Stimulated activated CD8-positive, alpha-beta memory T cell treated with anti-CD3 and anti-CD28 coated beads, Interleukin-4, amount 100 ng/mL, for 1 hour (primary cell): ENCODE results near the gene FIBP.
A peak's percentile ranks its signal among the peaks of the same experiment; 100 is the strongest.

Experiments
- DNase-seq, 2 donors: peaks; one replicate each; pipeline ENCODE4 v3.0.0-alpha.2; 2020; ENCODE audit warnings: low read depth in 2 of 2, low spot score in 1 of 2

The FIBP gene

DNA sequence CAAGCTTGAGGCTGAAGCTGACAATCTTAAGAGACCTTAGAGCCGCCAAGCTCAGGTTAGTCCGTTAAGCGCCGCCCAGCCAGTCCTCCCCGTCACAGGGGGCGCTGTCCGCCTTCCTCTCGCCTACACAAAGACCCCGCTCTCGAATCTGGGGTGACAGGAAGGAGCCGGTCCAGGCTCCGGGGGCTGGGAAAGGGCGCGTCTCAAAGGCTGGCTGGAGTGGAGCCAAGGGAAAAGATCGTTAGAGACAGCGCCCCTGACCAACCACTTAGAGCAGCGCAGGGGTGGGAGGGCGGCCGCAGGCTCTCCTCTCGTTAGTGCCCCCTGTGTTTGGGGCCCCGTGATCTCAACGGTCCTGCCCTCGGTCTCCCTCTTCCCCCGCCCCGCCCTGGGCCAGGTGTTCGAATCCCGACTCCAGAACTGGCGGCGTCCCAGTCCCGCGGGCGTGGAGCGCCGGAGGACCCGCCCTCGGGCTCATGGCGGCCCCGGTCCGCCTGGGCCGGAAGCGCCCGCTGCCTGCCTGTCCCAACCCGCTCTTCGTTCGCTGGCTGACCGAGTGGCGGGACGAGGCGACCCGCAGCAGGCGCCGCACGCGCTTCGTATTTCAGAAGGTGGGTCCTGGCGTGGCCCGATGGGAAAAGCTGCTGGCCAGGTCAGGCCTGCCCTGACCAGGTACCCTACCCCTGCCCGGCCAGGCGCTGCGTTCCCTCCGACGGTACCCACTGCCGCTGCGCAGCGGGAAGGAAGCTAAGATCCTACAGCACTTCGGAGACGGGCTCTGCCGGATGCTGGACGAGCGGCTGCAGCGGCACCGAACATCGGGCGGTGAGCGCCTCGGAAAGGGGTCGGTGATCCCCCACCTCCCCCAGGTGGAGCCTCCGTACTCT is 27.8 kb downstream of the FIBP start, which contains the start of gene MUS81:
TSS of gene MUS81 (plus strand) at position 156 of the 887 bp plus-strand sequence. CDS start at position 477, 321 bp downstream.
- peak; percentile 95 to 97 for DNase-seq

DNA sequence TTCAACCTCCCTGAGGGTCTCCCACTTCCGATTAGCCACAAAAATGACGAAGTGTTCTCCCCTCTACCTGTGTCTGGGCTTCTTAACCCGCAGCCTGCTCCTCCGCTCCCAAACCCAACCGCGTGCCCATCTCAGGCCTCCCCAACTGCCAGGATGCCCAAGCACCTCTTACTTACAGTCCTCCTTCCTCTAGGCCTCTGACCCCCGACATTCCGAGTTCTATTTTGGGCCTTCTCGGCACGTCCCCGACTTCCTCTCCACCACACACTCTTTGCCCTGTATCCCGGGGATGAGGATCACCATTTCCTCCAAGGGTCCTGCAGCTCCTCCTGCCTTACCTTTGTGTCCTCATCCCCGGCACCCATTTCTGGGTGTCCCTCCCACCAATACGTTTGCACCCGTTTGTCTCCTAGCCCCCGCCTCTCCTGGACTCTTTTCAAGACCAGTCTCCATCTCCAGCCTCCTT is 28.4 kb downstream of the FIBP start:
- DNase-seq: no peak

DNA sequence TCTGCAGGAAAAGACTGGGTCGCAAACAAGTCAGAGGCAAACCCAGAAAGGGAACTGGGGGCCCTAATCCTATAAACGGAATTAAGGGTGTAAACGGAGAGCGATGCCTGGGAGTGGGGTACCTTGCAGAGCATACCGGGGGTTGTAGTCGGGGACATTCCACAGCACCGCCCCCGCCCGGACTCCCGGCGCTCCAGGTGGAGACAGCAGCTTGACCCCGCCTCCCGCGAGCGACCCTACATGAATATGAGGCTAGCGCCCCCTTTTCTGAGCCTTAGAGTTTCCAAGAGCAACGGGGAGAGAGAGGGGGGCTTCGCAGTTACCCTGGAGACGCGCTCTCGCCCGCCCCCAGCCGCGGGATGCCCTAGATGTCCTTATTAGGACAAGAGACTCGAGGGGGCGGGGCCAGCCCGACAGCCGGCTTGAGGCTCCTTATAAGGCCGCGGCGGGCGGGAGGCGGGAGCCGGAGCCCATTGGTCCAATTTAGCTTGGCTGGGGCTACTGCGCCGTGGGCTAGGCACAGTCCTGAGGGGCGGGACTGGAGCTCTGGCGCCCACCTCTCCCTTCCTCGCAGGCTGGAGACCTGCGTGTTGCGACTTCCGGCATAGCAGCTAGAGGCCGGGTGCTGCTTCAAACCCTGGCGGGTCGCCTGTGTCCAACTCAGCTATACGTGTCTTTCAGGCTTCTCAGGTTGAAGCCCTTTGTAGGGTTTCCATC is 29.0 kb downstream of the FIBP start:
- peak; percentile 97 to 98 for DNase-seq

DNA sequence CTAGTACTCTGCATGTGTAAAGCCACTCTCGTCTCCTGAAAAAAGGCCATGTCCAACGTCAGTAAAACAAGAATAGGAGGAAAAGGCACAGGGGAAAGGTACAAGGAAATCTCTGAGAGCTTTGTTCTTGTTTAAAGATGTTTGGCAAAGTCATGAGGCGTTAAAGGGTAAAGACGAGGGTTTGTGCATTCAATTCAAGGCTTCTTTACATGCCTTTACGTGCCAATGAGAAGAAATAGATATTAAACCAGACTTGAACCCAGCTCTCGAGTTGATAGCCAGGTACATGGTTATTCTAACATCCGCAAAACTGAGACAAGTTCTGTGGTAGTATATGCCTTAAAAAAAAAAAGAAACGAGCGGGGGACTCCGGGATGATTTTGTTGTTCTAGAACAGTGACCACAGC is 29.6 kb downstream of the FIBP start:
- DNase-seq: no peak

- DNase-seq: peak; percentile 84 to 93
Observed at GRCh38 chr11:65857853-65858680, 30.2 kb downstream of the FIBP start, which contains the start of gene CFL1. Gene CFL1 (minus strand): TSS chr11:65858180. CDS start chr11:65858099, 81 bp downstream.

DNA sequence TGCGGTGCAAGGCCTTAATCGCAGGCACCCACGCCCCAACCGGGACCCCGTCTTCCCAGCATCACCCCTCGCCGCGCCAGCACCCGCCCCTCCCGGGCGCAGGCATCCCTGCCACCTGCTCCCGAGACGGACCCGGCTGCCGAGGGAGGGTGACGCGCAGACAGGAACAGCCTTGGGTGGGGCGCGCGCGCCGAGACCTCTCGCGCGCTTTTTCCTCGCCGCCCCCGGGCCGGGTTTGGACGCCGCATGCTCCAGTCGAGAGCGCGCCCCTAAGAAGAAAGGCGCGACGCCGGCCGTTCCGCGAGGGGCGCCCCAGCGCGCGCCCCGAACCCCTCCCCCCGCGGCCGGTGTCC is 30.8 kb downstream of the FIBP start:
- DNase-seq: peak; percentile 41 to 45

DNA sequence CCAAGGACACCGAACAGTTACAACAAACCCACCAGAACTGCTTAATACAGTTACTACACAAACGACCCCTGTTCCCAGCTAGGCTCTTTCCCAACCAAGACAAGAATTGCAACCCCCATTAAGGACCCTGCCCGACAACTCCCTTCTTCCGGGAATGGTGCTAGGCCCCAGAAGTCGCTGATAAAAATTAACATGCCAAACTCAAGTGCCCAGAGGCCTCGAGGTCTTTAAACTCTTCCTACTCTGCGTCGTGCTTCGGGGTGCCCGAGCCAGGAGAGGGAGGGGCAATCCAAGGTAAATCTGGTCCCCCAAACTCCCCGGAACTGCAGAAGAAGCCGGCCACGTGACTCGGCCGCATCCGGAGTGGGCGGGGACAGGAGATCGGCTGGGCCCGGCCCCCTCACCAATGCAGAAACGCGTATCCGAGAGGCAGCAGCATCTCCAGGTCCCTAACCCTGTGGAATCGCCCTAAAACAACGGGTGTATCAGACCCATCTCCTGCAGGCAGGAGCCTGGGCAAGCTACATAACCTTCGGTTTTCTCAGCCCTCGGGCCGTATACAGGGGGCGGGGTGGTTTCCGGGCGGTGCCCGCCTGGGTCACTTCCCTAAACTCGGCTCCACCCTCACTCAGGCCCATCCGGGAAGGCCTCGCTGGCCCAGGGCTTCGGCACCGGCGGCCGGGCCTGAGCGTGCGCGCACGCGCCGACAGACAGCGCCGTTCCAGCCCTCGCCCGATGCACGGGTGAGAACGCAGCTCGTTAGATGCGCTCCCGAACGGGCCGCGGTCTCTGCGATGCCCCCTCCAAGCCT is 31.4 kb downstream of the FIBP start:
- peak; percentile 68 to 72 for DNase-seq

DNA sequence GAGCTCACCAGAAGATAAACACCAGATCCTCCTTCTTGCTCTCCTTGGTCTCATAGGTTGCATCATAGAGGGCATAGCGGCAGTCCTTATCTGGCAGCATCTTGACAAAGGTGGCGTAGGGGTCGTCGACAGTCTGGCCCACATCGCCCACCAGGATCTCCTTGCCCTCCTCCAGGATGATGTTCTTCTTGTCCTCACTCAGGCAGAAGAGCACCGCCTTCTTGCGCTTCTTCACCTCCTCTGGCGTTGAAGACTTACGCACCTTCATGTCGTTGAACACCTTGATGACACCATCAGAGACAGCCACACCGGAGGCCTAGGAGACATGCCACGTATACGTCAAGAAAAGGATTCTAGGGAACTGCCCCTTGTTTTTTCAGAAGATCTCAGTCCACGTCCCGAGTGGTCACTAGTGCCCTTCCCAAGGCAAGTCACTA is 32.3 kb downstream of the FIBP start:
- no peak for DNase-seq

DNA sequence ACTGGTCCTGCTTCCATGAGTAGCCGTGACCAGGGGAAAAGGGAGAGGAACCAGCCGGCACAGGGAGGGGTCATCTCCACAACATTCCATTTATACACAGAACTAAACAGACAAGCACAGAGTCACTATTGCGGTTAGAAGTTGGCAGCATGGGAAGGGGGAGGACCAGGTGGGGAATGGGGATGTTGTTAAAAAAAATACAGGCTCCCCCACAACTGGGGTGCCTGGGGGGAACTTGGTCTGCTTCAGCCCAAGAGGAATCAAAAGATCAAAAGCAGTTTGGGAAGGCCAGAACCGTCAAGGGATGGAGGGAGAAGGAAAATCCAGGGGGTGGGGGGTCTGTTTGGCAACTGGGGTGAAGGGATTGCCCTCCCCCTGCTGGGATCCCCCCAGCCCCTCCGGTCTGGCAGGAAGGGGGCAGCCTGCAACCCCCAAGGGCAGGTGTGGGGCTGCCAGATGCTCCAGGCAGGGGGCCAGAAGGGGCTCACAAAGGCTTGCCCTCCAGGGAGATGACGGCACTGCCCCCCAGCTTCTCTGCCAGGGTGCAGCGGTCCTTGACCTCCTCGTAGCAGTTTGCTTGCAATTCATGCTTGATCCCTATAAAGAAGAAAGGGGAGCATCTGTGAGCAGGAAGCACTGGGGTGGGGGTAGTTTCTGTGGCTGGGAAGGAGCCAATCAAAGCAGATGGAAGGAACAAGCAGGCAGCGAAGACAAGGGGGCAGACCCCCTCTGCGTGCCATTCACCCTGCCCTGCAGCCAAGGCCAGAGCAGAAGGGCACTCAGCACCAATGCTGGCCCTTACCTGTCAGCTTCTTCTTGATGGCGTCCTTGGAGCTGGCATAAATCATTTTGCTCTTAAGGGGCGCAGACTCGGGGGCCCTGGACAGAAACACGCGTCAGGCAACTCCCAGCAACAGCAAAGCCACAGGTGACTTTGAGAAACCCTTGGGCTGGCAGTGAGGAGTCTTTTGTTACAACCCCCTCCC is 33.1 kb downstream of the FIBP start:
- no peak for DNase-seq

DNA sequence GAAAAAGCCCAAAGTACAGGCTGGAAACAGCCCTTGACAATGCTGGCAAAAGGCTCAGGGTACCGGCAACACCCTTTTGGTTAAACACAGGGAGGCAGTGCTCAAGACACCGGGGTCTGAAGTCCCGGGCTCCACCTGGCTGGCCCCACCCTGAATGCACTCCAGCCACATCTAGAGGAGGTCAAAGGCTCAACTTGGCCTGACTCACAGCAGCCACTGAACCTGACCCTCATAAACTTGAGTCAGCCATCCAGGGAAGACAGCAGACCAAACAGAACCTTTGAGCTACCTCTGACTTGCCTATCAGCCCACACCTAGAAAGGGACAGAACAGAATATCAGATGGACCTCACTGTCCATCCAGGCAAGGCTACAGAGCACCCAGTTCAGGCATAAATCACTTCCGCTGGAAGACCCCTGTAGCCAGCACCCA is 34.1 kb downstream of the FIBP start:
- no peak for DNase-seq

- DNase-seq: no peak
Observed at GRCh38 chr11:65853246-65853979, 34.9 kb downstream of the FIBP start.

DNA sequence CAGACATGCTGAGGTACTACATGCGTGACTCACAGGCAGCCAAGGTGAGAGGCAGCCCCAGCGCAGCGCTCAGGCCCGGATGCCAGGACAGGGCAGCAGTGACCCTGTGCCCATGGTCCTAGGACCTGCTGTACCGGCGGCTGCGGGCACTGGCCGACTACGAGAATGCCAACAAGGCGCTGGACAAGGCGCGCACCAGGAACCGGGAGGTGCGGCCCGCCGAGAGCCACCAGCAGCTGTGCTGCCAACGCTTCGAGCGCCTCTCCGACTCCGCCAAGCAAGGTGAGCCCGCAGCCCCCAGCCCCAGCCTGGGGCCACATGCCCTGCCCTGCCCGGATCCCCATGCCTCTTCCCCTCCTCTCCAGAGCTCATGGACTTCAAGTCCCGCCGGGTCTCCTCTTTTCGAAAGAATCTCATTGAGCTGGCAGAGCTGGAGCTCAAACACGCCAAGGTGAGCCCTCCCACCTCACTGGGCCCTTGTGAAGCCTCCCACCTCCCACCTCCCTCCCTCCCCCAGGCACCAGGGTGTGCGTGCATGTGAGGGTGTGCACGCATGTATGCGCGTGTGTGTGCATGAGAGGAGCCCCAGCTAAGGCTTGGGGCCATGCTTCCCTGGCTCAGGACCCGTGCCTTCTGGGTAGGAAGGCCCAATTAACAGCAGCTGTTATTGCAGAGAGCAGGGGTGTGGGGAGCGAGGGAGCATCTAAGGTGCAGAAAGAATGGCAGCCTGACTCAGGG is 35.6 kb downstream of the FIBP start:
- no peak for DNase-seq

DNA sequence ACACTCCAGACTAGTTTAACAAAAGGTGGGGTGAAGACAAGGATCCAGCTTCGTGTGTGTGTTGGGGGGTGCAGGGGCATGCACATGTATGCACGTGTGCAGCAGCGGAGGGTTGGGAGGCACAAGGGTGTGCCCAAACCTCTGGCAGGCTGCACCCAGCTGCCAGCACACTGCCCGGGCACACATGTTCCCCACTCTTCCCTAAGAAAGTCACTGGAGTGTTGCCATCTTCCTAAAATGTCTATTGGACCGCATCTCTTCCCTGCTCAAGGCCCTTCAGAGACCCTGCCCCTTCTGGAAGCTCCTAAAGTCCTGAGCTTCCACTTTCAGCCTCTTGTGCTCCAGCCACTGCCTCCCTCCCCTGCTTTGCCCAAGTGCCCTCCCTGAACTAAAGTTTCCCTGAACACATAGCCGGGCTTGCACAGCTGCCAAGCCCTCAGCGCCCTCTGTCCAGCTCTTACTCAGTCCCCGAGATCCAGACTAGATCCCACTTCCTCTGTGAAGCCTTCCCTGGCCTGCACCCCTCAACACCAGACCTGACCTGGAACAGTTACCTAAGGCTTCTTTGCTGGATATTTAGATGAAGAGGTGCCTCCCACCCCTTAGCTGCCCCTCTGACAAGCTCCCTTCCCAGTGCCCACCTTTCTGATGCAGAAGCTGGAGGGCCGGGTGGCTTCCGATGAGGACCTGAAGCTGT is 36.3 kb downstream of the FIBP start:
- no peak for DNase-seq

DNA sequence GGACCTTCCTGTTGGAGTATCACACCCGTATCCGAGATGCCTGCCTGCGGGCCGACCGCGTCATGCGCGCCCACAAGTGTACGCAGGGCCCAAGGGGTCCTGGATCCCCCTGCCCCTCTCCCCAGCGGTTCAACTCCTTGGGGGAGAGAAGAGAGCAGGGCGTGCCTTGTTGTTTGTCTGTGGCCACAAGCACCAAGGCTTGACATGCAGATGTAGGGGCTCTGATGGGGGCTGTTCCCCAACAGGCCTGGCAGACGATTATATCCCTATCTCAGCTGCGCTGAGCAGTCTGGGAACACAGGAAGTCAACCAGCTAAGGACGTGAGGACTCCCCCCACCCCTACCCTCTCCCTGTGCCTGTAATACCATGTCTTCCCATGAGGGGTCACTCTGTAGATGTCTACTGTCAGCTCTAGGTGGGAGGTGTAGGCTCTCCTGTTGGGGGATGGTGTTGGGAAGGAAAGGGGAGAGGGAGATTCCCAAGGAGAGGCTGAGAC is 37.1 kb downstream of the FIBP start:
- no peak for DNase-seq

DNA sequence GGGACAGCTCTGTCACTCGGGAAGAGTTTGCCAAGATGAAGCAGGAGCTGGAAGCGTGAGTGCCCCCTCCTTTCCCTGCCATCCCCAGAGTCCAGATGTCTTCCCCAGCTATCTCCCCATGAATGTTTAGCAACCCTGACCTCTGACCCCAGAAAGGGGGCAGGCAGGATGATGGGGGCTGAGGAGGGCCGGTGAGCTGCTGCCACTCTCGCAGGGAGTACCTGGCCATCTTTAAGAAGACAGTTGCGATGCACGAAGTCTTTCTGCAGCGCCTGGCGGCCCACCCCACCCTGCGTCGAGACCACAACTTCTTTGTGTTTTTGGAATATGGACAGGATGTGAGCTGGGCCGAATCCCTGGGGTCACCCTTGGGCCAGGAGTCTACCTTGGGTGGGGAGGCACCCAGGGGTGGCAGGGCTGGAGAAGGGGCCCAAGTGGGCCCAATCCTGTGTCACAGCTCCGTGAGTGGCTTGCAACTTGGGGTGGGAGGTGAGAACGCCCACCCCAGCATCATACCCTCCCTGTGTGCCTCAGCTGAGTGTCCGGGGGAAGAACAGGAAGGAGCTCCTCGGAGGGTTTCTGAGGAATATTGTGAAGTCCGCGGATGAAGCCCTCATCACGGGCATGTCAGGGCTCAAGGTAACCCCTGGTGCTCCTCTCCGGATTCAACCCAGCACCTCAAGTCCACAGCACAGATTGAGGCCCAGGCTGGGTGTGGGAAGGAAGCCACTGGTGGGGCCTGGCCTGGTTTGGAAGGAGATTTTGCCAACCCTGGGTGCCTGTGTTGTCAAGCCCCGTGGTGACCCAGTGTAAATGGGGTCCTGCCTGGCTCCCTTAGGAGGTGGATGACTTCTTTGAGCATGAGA is 37.8 kb downstream of the FIBP start:
- DNase-seq: no peak

GRCh38 chr11:65849771-65850216 is 38.5 kb downstream of the FIBP start:
- no peak for DNase-seq
